AG04450 (cell line): ENCODE data around the gene CTDP1. TPM values are rescaled to one million over a fixed set of nuclear protein-coding genes. Genes with fewer than 3 reads are reported as not detected.

Source experiments
- CTCF ChIA-PET: fragments of 300-600, 350-600 bp; formaldehyde crosslinking; extraction: SDS; loops from one replicate; lab custom pipeline; 2022; ENCODE audit warnings: antibody characterized with exemption, inconsistent platforms; lab: Charles Lee
- POLR2A ChIA-PET: fragments of 350-600 bp; formaldehyde crosslinking; extraction: SDS; loops from one replicate; lab custom pipeline; 2021; ENCODE audit warnings: antibody characterized with exemption, inconsistent platforms; lab: Yijun Ruan, JAX
- DNase-seq: peaks from one replicate; pipeline ENCODE4 v3.0.0-alpha.2; 2011; ENCODE audit warnings: low read depth, low spot score
- H3K27ac ChIP-seq: one replicate; pipeline ENCODE4 v1.5.1; 2012; ENCODE audit warnings: low read depth, low read length, control low read depth
- H3K27me3 ChIP-seq: one replicate; pipeline ENCODE4 v1.6.0; 2012; ENCODE audit warnings: low read length; ENCODE audit not compliant: control insufficient read depth, insufficient read depth
- H3K4me3 ChIP-seq: 2 replicates; pipeline ENCODE4 v1.5.1; 2011; ENCODE audit warnings: mild to moderate bottlenecking, low read depth, low read length, control low read depth
- H3K9me3 ChIP-seq: 2 replicates; pipeline ENCODE4 v1.5.1; 2012; ENCODE audit warnings: low read length; ENCODE audit not compliant: control insufficient read depth, insufficient read depth
- CTCF ChIP-seq: IDR thresholded peaks from 2 replicates; pipeline ENCODE4 v1.5.1; 2011; ENCODE audit warnings: low read depth, low read length, control low read depth, inconsistent platforms
- polyA plus RNA-seq: library from polyadenylated mRNA; depleted of rRNA; stranded (reverse); fragments of >200 nt; gene quantifications from 2 replicates; pipeline ENCODE4 v1.2.3, GENCODE V29; 2011

CTDP1 gene
- polyA plus RNA-seq, 1 experiment: 8.4 TPM

GRCh38 chr18:79712206-79712857 lies 32.7 kb downstream of the CTDP1 start:
- ChIA-PET CTCF (no interaction called here), POLR2A (no interaction called here)

GRCh38 chr18:79713341-79713740 lies 33.7 kb downstream of the CTDP1 start:
- CTCF ChIA-PET: no interaction called here
- Histone ChIP-seq H3K27ac (no peak overlapping the region), H3K4me3 (no peak overlapping the region), H3K9me3 (peaks cover 17% of the 10 kb centered on the region; the same call in 1 of the 2 replicates), H3K27me3 (no peaks in the 10 kb centered on the region)
- POLR2A ChIA-PET: no interaction called here
- TF ChIP-seq CTCF: no peak
- DNase-seq: no peak

More at GRCh38 chr18:79712206-79712857, 32.7 kb downstream of the CTDP1 start:
- no peak for DNase-seq
- no peak for TF ChIP-seq CTCF
- Histone ChIP-seq H3K27ac (no peak overlapping the region), H3K27me3 (no peaks in the 10 kb centered on the region), H3K4me3 (no peak overlapping the region), H3K9me3 (peaks cover 7% of the 10 kb centered on the region; the same call in 1 of the 2 replicates)

GRCh38 chr18:79714531-79715240 lies 35.1 kb downstream of the CTDP1 start:
- CTCF ChIA-PET: interaction anchor here (0.6 kb wide), 1 partner anchor 320 kb away, joined by 3 read pairs; no protein-coding TSS in a partner anchor

GRCh38 chr18:79715280-79715679 lies 35.7 kb downstream of the CTDP1 start:
- CTCF ChIA-PET: no interaction called here
- H3K4me3 ChIP-seq: no peak overlapping the region
- DNase-seq: no peak
- TF ChIP-seq CTCF: no peak
- H3K27ac ChIP-seq: no peak overlapping the region
- H3K27me3 ChIP-seq: no peaks in the 10 kb centered on the region
- peaks cover 27% of the 10 kb centered on the region for H3K9me3 ChIP-seq
- POLR2A ChIA-PET: no interaction called here

More at GRCh38 chr18:79714531-79715240, 35.1 kb downstream of the CTDP1 start:
- Histone ChIP-seq H3K4me3 (no peak overlapping the region), H3K27me3 (no peaks in the 10 kb centered on the region), H3K27ac (no peak overlapping the region), H3K9me3 (peaks cover 27% of the 10 kb centered on the region)
- no peak for DNase-seq
- TF ChIP-seq CTCF: no peak
- POLR2A ChIA-PET: no interaction called here

GRCh38 chr18:79717059-79717458 lies 37.5 kb downstream of the CTDP1 start:
- Histone ChIP-seq H3K9me3 (peaks cover 32% of the 10 kb centered on the region), H3K27me3 (no peaks in the 10 kb centered on the region), H3K4me3 (no peak overlapping the region), H3K27ac (no peak overlapping the region)
- CTCF ChIA-PET: no interaction called here
- POLR2A ChIA-PET: no interaction called here
- DNase-seq: no peak
- no peak for TF ChIP-seq CTCF
